Measurements from ENCODE around the gene RNF183.

RNF183 gene

DNA sequence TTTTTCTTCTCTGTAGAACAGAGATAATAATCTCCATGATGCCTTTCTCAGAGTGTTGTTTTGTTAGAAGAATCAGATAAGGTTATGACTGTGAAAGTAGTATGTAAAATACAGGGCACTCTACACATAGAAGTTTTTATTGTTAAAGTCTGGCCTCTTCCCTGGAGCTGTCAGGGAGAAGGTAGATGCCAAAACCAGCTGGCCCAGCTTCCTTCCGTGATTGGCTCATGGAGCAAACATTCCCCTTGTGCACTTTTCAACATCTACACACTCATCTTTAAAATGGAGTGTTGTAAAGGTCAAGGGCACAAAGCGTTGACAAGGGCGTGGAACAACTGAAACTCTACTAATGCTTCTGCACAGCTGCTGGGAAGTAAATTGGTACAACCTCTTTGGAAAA is 7.4 kb upstream of the RNF183 start:
- no peak for DNase-seq (ENCODE audit: low read depth)
- no peak overlapping the region for H3K4me3 ChIP-seq (ENCODE audit: low read depth, low read length)
- TF ChIP-seq, protein P1, sequence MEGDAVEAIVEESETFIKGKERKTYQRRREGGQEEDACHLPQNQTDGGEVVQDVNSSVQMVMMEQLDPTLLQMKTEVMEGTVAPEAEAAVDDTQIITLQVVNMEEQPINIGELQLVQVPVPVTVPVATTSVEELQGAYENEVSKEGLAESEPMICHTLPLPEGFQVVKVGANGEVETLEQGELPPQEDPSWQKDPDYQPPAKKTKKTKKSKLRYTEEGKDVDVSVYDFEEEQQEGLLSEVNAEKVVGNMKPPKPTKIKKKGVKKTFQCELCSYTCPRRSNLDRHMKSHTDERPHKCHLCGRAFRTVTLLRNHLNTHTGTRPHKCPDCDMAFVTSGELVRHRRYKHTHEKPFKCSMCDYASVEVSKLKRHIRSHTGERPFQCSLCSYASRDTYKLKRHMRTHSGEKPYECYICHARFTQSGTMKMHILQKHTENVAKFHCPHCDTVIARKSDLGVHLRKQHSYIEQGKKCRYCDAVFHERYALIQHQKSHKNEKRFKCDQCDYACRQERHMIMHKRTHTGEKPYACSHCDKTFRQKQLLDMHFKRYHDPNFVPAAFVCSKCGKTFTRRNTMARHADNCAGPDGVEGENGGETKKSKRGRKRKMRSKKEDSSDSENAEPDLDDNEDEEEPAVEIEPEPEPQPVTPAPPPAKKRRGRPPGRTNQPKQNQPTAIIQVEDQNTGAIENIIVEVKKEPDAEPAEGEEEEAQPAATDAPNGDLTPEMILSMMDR (IDR thresholded peaks at IDR 0.05; ENCODE audit: low read depth, low read length, missing control alignments) = no peak
- in situ Hi-C loops (cut with HindIII; ENCODE audit: low sequenced_read_pairs) = no loop called here

DNA sequence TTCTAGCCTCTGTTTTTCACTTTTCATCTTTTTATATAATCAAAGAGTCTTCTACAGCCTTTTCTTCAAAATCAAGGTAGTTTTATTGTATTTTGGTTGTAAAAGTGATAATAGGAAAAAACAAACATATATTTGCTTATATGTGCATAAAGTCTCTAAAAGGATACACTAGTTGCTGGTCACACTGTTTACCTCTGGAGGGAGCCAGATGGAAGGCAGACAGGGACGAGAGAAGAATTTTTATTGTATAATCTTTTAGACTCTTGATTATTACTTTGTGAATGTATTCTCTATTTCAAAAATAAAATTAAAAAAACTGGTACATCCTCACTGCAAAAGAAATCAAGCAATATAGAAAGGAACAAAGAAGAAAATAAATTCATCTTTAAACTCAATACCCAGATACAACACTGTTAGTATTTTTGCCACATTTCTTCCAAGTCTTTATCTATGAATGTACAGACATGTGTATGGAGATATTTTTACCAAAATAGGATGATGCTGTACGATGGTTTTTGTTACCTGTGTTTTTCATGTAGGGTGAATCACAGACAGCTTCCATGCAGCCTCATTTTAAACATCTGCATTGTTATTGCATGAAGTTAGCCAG is 6.1 kb upstream of the RNF183 start:
- in situ Hi-C loops (cut with HindIII; ENCODE audit: low sequenced_read_pairs) = no loop called here
- DNase-seq (ENCODE audit: low read depth) = peak; percentile 32
- H3K4me3 ChIP-seq (ENCODE audit: low read depth, low read length) = no peak overlapping the region
- TF ChIP-seq, protein P1 (IDR thresholded peaks at IDR 0.05; ENCODE audit: low read depth, low read length, missing control alignments) = peak; percentile 81

DNA sequence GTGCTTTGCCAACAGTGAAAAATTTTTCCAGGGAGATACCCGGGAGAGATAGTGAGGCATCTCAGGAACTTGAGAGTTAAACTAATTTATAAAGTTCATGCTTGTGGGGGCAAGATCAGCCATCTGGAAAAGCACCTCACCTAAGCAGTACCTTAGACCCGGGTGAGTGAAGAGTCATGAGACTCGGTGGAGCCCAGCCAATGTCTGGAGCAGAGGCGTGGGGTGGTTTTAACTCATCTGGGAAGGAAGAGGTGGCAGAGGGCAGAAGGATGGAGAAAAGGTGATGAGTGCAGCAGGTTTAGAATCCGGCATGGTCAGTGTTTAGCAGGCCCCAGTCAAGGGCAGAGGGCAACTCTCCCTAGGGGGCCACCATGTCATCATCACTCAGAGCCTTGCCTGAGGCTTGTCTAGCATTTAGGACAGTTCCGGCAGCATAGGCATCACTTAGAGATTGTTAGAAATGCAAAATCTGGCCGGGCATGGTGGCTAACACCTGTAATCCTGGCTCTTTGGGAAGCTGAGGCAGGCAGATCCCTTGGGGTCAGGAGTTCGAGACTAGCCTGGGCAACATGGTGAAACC is 4.3 kb upstream of the RNF183 start:
- DNase-seq (ENCODE audit: low read depth) = no peak
- in situ Hi-C loops (cut with HindIII; ENCODE audit: low sequenced_read_pairs) = no loop called here
- no peak overlapping the region for H3K4me3 ChIP-seq (ENCODE audit: low read depth, low read length)
- TF ChIP-seq, protein P1 (IDR thresholded peaks at IDR 0.05; ENCODE audit: low read depth, low read length, missing control alignments) = no peak

DNA sequence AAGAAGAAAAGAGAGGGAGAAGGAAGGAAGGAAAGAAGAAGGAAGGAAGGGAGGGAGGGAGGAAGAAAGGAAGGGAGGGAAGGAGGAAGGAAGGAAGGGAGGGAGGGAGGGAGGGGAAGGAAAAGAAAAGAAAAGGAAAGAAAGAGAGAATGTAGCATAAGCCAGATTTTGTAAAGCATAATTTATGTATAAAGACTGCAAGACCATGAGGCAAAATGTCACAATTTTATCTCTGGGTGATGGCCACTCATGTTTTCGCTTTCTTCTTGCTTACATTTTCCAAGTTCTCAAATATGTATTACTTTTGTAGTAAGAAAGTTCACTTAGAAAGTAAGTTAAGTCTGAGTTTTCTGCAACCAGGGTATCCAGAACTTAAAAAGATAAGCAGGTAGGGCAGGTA is 3.4 kb upstream of the RNF183 start:
- no peak for DNase-seq (ENCODE audit: low read depth)
- TF ChIP-seq, protein P1 (IDR thresholded peaks at IDR 0.05; ENCODE audit: low read depth, low read length, missing control alignments) = no peak
- in situ Hi-C loops (cut with HindIII; ENCODE audit: low sequenced_read_pairs) = no loop called here
- no peak overlapping the region for H3K4me3 ChIP-seq (ENCODE audit: low read depth, low read length)

DNA sequence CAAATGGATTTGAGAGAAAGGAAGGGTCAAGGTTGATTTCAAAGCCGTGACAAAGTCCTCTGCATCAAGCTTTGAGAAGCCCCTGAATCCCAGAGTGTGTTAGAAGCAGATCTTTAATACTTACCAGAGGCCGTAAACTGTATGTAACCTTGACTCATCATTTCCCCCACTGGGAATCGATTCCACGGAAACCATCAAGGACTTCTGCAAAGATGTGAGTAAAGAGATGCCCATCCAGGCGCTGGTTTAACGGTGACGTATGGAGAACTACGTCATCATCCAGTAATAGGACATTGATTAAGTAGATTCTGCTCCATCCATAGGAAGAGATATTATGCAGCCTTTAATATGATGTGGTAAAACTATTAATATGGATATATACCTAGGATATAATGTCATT is 1.6 kb downstream of the RNF183 start:
- TF ChIP-seq, protein P1 (IDR thresholded peaks at IDR 0.05; ENCODE audit: low read depth, low read length, missing control alignments) = no peak
- no peak overlapping the region for H3K4me3 ChIP-seq (ENCODE audit: low read depth, low read length)
- DNase-seq (ENCODE audit: low read depth) = no peak
- in situ Hi-C loops (cut with HindIII; ENCODE audit: low sequenced_read_pairs) = no loop called here

DNA sequence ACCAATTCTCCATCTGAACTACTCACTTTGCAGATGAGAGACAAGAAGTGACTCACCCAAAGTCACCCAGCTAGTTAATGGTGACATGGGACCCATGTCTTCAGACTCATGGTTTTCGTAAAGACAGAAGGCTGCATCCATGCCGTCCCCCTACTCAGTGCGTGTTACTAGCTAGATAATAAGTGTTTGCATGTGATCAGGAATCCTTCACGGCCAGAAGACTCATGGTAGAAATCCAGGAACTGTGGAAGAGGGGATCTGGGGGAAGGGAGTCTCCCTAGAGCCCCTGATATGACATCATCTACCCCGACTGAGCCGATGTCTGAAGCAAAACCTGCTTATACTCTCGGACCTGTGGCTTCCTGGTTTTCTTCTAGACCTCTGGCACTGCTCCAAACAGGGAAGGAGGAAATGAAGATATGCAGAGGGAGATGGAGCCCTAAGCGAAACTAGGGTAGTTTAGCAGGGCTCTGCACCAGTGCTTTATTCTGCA is 3.3 kb downstream of the RNF183 start:
- TF ChIP-seq, protein P1 (IDR thresholded peaks at IDR 0.05; ENCODE audit: low read depth, low read length, missing control alignments) = no peak
- in situ Hi-C loops (cut with HindIII; ENCODE audit: low sequenced_read_pairs) = loop anchor here (25.0 kb wide), 1 partner anchor 362 kb away; no protein-coding TSS in a partner anchor
- DNase-seq (ENCODE audit: low read depth) = no peak
- H3K4me3 ChIP-seq (ENCODE audit: low read depth, low read length) = no peak overlapping the region
